Mucosa of descending colon (tissue), 3 donors: ENCODE results near the gene WDR44. TPM values are rescaled to one million over a fixed set of nuclear protein-coding genes. Genes with fewer than 3 reads are reported as not detected.

Experiments
- ATAC-seq: fragments of 200-7000 bp; cut with Tn5 transposase; one replicate; pipeline ENCODE4 v1.9.1; 2020; ENCODE audit warnings: mild to moderate bottlenecking, moderate library complexity
- DNase-seq, 3 donors: peaks; one replicate each; pipeline ENCODE4 v3.0.0-alpha.2; 2020
- H3K36me3 ChIP-seq: fragments of 200-600 bp; one replicate; pipeline ENCODE4 v1.8.0; 2021; ENCODE audit warnings: low read depth, mild to moderate bottlenecking
- H3K4me1 ChIP-seq: fragments of 200-600 bp; one replicate; pipeline ENCODE4 v1.8.0; 2021; ENCODE audit warnings: low read depth, mild to moderate bottlenecking
- H3K4me3 ChIP-seq: fragments of 200-600 bp; one replicate; pipeline ENCODE4 v1.8.0; 2021; ENCODE audit warnings: mild to moderate bottlenecking
- H3K9me3 ChIP-seq: fragments of 200-600 bp; one replicate; pipeline ENCODE4 v1.8.0; 2021; ENCODE audit warnings: mild to moderate bottlenecking
- intact Hi-C, 2 donors: fragments of 100-400 bp; cut with DNase I in 1 of 2; cut with micrococcal nuclease in 1 of 2; formaldehyde crosslinking; loops; one replicate each; pipeline versions ENCODE4 v1.11.0 to v1.11.1; 2022; cut with DNase I, micrococcal nuclease
- total RNA-seq, 3 donors: library from RNA; stranded (reverse); fragmentation: NEBNext Ultra II Directional in 2 of 3; extraction: Animal tissue kit (Norgen Biotek cat#: 25700) in 2 of 3; gene quantifications; one replicate each; pipeline versions ENCODE4 v1.2.1 to v1.2.4, GENCODE V29; 2021 to 2023
- TF ChIP-seq, protein P1 (sequence below): fragments of 200-600 bp; IDR thresholded peaks from one replicate; pipeline ENCODE4 v1.8.0; 2022; ENCODE audit warnings: antibody characterized with exemption, mild to moderate bottlenecking
- donor health status: DM: no; HTN: no; CAD: no; lungs with moderate emphysema.
- donor health status: DM: no; HTN: no; CAD: no.
- donor health status: DM: no; HTN: yes; CAD: no.

The WDR44 gene
- total RNA-seq, 3 donors from 2014 or later: 9.6 to 15.0 (median 10.7) TPM

DNA sequence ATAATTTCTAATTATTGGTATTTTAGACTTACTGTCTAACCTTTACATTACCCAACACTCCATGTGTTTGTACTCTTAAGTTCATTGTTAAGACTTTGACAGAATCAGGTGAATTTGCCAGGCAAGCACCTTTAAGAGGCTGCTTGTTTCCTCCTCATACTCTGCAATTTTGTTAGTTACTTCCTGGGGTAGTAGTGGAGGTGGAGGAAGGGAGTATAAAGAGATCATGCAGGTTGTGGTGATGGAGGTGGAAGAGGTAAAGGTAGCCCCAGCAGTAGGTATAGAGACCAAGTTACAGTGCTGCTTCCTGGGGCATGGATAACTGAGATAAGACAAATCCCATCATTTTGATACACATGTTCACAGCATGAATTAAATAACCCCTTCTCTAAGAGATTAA is 6.7 kb downstream of the WDR44 start:
- ATAC-seq (no peak), DNase-seq (no peak)
- H3K9me3 ChIP-seq: no peaks in the 10 kb centered on the region
- peaks cover 2% of the 10 kb centered on the region for H3K4me1 ChIP-seq
- H3K36me3 ChIP-seq: no peaks in the 10 kb centered on the region
- intact Hi-C loops: no loop called here
- H3K4me3 ChIP-seq: no peak overlapping the region
- TF ChIP-seq, protein P1, sequence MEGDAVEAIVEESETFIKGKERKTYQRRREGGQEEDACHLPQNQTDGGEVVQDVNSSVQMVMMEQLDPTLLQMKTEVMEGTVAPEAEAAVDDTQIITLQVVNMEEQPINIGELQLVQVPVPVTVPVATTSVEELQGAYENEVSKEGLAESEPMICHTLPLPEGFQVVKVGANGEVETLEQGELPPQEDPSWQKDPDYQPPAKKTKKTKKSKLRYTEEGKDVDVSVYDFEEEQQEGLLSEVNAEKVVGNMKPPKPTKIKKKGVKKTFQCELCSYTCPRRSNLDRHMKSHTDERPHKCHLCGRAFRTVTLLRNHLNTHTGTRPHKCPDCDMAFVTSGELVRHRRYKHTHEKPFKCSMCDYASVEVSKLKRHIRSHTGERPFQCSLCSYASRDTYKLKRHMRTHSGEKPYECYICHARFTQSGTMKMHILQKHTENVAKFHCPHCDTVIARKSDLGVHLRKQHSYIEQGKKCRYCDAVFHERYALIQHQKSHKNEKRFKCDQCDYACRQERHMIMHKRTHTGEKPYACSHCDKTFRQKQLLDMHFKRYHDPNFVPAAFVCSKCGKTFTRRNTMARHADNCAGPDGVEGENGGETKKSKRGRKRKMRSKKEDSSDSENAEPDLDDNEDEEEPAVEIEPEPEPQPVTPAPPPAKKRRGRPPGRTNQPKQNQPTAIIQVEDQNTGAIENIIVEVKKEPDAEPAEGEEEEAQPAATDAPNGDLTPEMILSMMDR: no peak

DNA sequence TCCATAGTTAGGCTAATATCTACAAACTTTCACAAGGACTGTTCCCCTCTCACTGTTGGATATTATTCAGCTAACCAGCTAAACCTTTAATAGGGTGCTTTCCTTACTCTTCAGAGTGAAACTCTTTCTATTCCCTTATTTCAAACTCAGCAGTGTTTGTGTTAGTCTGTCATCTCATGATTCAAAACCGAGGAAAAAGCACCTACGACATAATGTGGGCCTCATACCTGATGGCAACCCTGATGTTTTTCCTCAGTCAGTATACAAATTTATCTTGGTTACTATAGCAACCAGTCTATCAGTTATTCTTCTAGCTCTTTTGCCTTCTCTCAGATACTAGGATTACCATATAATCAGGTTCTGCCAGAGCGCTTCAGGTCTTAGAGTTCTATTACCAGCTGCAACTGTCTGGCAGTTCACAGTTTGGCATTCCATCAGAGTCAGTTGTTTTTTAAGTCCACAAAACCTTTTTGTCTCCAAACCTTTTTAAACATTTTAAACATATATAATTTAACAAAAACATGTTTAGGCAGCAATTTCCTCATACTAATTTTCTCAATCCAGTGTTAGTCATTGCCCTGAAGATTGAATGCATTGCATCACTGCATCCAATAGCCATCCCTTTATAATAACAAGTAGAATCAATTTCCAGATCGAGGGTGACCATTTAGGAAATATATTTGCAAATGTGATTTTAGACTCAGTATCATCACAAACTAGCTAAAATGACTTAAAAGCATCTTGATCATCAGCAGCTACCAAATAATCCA is 7.4 kb downstream of the WDR44 start:
- intact Hi-C loops: no loop called here
- Histone ChIP-seq H3K4me1 (no peaks in the 10 kb centered on the region), H3K9me3 (no peaks in the 10 kb centered on the region), H3K36me3 (no peaks in the 10 kb centered on the region), H3K4me3 (no peak overlapping the region)
- DNase-seq (no peak), ATAC-seq (no peak)
- TF ChIP-seq, protein P1: no peak

DNA sequence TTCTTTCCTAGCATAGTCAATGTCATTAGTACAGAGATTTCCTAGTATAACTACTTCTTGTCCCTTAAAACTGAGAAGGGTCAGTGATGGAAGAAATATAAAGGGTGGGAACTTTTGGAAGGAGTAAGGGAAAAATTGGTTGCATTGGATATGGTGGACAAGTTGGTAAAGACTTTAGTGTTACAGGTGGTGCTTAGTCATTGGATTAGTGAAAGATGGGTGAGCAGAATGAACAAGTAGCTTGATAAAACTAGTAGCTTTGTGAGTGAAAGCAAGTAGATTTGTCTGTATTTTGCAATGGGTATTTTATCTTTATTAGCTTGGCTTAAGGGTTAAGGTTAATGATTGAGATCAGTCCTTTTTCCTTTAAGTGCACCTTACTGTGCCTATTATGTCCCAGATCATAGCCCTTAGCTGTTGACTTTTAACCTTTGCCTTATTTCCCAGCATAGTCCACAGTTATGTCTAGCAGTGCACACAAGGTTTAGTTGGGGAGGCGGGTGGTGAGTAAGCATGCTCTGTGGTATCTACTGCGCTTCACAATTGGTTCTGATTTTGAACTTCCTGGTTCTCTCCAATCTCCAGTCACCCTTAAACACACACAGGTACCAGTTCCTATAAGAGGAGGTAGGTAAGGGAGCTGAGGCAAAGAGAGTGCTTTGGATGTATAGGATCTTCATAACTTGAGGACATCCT is 9.5 kb downstream of the WDR44 start:
- no peak overlapping the region for H3K4me3 ChIP-seq
- DNase-seq (no peak), ATAC-seq (peak; percentile 69)
- TF ChIP-seq, protein P1: no peak
- no peaks in the 10 kb centered on the region for H3K9me3 ChIP-seq
- intact Hi-C loops: no loop called here
- no peaks in the 10 kb centered on the region for H3K36me3 ChIP-seq
- H3K4me1 ChIP-seq: peaks cover under 1% of the 10 kb centered on the region

DNA sequence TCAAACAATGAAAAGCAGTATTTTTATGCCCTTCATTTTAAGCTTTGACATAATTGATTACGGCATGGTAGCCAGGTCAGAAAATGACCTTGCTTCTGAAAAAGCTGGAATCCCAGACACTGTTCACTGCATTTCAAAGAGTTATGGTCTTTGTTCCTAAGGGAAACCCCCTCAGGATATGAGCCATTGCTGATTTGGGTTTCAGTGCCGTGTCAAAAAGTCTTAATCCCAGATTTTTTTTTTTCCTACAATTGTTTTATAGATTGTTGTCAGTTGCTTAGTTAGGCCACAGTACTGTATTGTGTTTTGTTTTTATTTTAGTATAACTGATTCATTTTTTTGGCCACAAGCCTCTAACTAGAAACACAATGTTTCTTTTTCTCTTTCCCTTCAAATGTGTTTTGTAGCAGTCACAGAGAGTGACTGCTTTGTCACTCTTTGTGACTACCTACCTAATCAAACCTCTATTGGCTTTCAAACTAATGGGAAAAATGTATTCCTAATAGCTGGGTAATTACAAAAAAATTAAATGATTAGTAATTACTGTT is 10.3 kb downstream of the WDR44 start:
- peaks cover 2% of the 10 kb centered on the region for H3K4me1 ChIP-seq
- no peaks in the 10 kb centered on the region for H3K9me3 ChIP-seq
- no peaks in the 10 kb centered on the region for H3K36me3 ChIP-seq
- intact Hi-C loops: no loop called here
- no peak overlapping the region for H3K4me3 ChIP-seq
- TF ChIP-seq, protein P1: no peak
- ATAC-seq (no peak), DNase-seq (no peak)

DNA sequence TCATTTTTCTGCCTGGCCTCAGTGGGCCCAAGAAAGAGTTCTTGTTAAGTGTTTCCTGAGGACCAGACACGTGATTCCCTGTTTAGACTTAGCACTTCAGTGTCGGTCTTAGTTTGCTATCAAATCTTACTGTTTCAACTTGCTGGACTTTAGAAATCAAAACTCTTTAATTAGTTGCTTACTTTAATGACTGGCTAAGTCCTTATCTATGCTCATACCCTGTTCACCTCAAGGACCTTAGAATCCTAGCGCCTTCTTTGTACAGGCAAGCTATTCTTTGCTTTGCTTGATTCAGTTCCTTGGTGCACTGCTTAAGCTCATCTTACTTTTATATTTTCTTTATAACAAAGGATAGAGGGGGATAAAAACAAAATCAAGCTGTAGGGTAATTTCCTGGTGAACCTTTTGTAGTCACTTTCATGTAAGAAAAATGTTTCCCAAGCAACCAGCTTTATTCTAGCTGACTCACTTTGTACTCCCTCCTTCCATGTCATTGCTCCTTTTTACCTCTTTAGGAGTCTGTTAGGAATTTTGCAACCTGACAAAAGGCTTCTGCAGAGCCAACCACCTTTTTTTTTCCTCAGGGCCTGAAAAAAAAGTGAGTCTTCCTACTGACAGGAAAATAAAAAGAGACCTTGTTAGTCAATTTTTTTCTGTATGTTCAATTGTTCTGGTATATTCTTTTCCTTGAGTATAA is 14.7 kb downstream of the WDR44 start:
- TF ChIP-seq, protein P1: no peak
- peaks cover 2% of the 10 kb centered on the region for H3K4me1 ChIP-seq
- H3K36me3 ChIP-seq: no peaks in the 10 kb centered on the region
- DNase-seq (no peak), ATAC-seq (no peak)
- intact Hi-C loops: no loop called here
- no peak overlapping the region for H3K4me3 ChIP-seq
- no peaks in the 10 kb centered on the region for H3K9me3 ChIP-seq
